SU-DHL-6 (cell line): ENCODE results near the gene ZNF469.

Experiments used
- CTCF ChIP-seq: fragments of 200-600 bp; sonication (generic); IDR thresholded peaks from one replicate; pipeline ENCODE4 v1.5.1; 2017; ENCODE audit warnings: antibody characterized with exemption, mild to moderate bottlenecking, low read length, moderate library complexity; ENCODE audit not compliant: insufficient read depth, poor library complexity, severe bottlenecking
- EZH2phosphoT487 ChIP-seq: fragments of 200-600 bp; sonication (generic), shearing (Covaris generic); conservative IDR thresholded peaks from 2 replicates; pipeline ENCODE4 v1.6.1; 2018; ENCODE audit warnings: mild to moderate bottlenecking, antibody characterized with exemption, low read length, moderate library complexity, mixed read lengths

GRCh38 chr16:88375236-88375975 is 7.4 kb upstream of the ZNF469 start:
- TF ChIP-seq CTCF (no peak), EZH2phosphoT487 (no peak)
